ENCODE measurements around the gene LMNTD1.

DNA sequence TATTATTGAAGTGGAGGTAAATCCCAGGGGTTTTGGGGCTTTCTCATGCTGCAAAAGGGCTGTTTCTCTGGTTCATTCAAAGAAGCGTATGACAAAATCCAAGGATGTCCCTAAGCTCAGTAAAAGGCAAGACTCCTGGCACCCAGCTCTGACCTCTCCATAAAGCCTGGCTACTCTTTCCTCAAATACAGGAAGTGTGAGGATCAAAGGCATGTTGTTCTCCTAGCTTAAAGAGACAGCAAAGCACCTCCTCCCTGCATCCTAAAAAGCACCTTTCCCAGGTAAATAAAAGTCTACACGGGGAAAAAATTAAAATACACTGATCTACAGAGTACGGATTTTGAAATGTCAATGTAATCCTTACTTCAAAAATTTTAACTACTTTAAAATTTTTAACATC, 118.6 kb downstream of the LMNTD1 start:
- TF ChIP-seq, protein P1, sequence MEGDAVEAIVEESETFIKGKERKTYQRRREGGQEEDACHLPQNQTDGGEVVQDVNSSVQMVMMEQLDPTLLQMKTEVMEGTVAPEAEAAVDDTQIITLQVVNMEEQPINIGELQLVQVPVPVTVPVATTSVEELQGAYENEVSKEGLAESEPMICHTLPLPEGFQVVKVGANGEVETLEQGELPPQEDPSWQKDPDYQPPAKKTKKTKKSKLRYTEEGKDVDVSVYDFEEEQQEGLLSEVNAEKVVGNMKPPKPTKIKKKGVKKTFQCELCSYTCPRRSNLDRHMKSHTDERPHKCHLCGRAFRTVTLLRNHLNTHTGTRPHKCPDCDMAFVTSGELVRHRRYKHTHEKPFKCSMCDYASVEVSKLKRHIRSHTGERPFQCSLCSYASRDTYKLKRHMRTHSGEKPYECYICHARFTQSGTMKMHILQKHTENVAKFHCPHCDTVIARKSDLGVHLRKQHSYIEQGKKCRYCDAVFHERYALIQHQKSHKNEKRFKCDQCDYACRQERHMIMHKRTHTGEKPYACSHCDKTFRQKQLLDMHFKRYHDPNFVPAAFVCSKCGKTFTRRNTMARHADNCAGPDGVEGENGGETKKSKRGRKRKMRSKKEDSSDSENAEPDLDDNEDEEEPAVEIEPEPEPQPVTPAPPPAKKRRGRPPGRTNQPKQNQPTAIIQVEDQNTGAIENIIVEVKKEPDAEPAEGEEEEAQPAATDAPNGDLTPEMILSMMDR (conservative IDR thresholded peaks at IDR 0.05): no peak
- no peak for TF ChIP-seq EZH2 (IDR thresholded peaks at IDR 0.05; ENCODE audit: low read depth)

All from PC-9 (cell line).